ENCODE results near the gene ROR1. TPM values are rescaled to one million over a fixed set of nuclear protein-coding genes. Genes with fewer than 3 reads are reported as not detected.

ROR1 gene
- total and polyA plus RNA-seq, 2 of the 4 experiments (the other 2 are of a cell fraction): 4.4 to 10.0 TPM

- H3K56ac ChIP-seq (ENCODE audit: extremely low read depth, insufficient read depth, low read length): no peak overlapping the region
- H4K91ac ChIP-seq (ENCODE audit: insufficient read depth, low read depth, low read length): peak overlapping the region; percentile 18; the same call in 1 of the 2 replicates
- H3K18ac ChIP-seq (ENCODE audit: low read depth, low read length): no peak overlapping the region
- intact Hi-C loops (cut with micrococcal nuclease): loop anchor here (1.0 kb wide), 1 partner anchor 15 kb away; no protein-coding TSS in a partner anchor
- peaks cover 8% of the 10 kb centered on the region; the same call in 1 of the 2 replicates for H3K9me1 ChIP-seq (ENCODE audit: insufficient read depth, low read length)
- ChIA-PET POLR2A (ENCODE audit: unreplicated experiment) (interaction anchor here (0.5 kb wide), 1 partner anchor 23 kb away, joined by 5 read pairs; no protein-coding TSS in a partner anchor), CTCF (interaction anchor here (0.9 kb wide), 1 partner anchor 12 kb away, joined by 3 read pairs; no protein-coding TSS in a partner anchor)
- no peak overlapping the region for H4K5ac ChIP-seq (ENCODE audit: low read depth, low read length)
- H3K9ac ChIP-seq (ENCODE audit: low read depth, low read length): 0 out of 2 replicates have a peak overlapping the region, but pooled peaks have one; percentile 16
- peak overlapping the region in 1 of 2 experiments; percentile 24; a peak in 2 of 4 replicates for H4K8ac ChIP-seq (ENCODE audit: low read depth in 2 of 2, low read length in 2 of 2)
- no peak overlapping the region for H2BK5ac ChIP-seq (ENCODE audit: low read depth, low read length, poor library complexity, severe bottlenecking)
- dilution Hi-C loops (cut with HindIII; ENCODE audit: low sequenced_read_pairs, unreplicated experiment): no loop called here
- peak overlapping the region; percentile 25; the same call in 1 of the 3 replicates for H2BK15ac ChIP-seq (ENCODE audit: low read depth, low read length)
- peaks cover 6% of the 10 kb centered on the region; the same call in 1 of the 2 replicates for H3K4me1 ChIP-seq (ENCODE audit: control insufficient read depth, insufficient read depth, low read length)
- in situ Hi-C loops (cut with MboI; ENCODE audit: low sequenced_read_pairs): no loop called here
- no peaks in the 10 kb centered on the region for H3K36me3 ChIP-seq (ENCODE audit: control insufficient read depth, insufficient read depth, low read length)
- no peak overlapping the region for H3K4me3 ChIP-seq (ENCODE audit: insufficient read depth, low read depth, low read length)
- H3K27ac ChIP-seq (ENCODE audit: insufficient read depth, low read length): peak overlapping the region; percentile 38
- no peaks in the 10 kb centered on the region for H4K20me1 ChIP-seq (ENCODE audit: insufficient read depth, low read length)
- peak overlapping the region; percentile 17; the same call in 1 of the 2 replicates for H2BK20ac ChIP-seq (ENCODE audit: low read depth, low read length)
- 0 out of 2 replicates have a peak, but pooled peaks cover 2% of the 10 kb centered on the region for H3K9me3 ChIP-seq (ENCODE audit: control insufficient read depth, insufficient read depth, low read length)
- DNase-seq: peak; percentile 95
- peak overlapping the region; percentile 57; the same call in 1 of the 2 replicates for H3K23ac ChIP-seq (ENCODE audit: low read depth, low read length)
- no peaks in the 10 kb centered on the region for H3K79me1 ChIP-seq (ENCODE audit: low read depth in 1 of 2, low read length in 2 of 2)
- peak overlapping the region; percentile 65 for H2AK9ac ChIP-seq (replicated peaks; ENCODE audit: low read depth, low read length, poor library complexity)
- peak overlapping the region; percentile 58; the same call in 1 of the 2 replicates for H2BK120ac ChIP-seq (ENCODE audit: low read depth, low read length)
- 0 out of 2 replicates have a peak overlapping the region, but pooled peaks have one; percentile 26 for H2AK5ac ChIP-seq (ENCODE audit: low read depth, low read length)
- H3K27me3 ChIP-seq (ENCODE audit: control insufficient read depth, insufficient read depth, low read length): peaks cover 14% of the 10 kb centered on the region
- peak; percentile 93 for ATAC-seq (ENCODE audit: low read depth)
- 0% methylated on average over 2 of the region's 12 CpGs; no CpG with 5 or more reads in 1 of the 2 experiments for WGBS, 2 experiments (ENCODE audit: extremely low coverage in 2 of 2, insufficient read length in 1 of 2)
- H3K4ac ChIP-seq (ENCODE audit: low read depth, low read length): peak overlapping the region; percentile 63; the same call in 1 of the 2 replicates
- peak overlapping the region; percentile 50 for H3K4me2 ChIP-seq (ENCODE audit: low read depth, low read length)
- BruUV-seq (replicated peaks): no TSS peak
- H2AFZ ChIP-seq (replicated peaks; ENCODE audit: low read length, poor library complexity): peak overlapping the region; percentile 84
- peak overlapping the region; percentile 80 for H3K14ac ChIP-seq (replicated peaks; ENCODE audit: low read depth, low read length)
- no peak for TF ChIP-seq USF2 (IDR thresholded peaks at IDR 0.05; ENCODE audit: low read depth, low read length)
- TF ChIP-seq BHLHE40 (IDR thresholded peaks at IDR 0.05; ENCODE audit: low read depth, low read length): peak; percentile 54
- TF ChIP-seq ELK1 (IDR thresholded peaks at IDR 0.05; ENCODE audit: borderline replicate concordance, low read depth, low read length): no peak
- TF ChIP-seq FOS (IDR thresholded peaks at IDR 0.05; ENCODE audit: low read depth, low read length): peak; percentile 65
- TF ChIP-seq CHD1 (IDR thresholded peaks at IDR 0.05; ENCODE audit: low read depth, low read length): no peak
- no peak for TF ChIP-seq SMC3 (IDR thresholded peaks at IDR 0.05; ENCODE audit: low read depth, low read length)
- no peak for TF ChIP-seq NFE2L2 (IDR thresholded peaks at IDR 0.05; ENCODE audit: low read depth, low read length)
- no peak; the same call in 1 of the 2 replicates for TF ChIP-seq MAFK (IDR thresholded peaks at IDR 0.05; ENCODE audit: low read depth, low read length)
- TF ChIP-seq RAD21 (IDR thresholded peaks at IDR 0.05; ENCODE audit: low read length): no peak
- peak; percentile 75 for TF ChIP-seq MXI1 (IDR thresholded peaks at IDR 0.05; ENCODE audit: borderline replicate concordance, low read depth, low read length)
- no peak for TF ChIP-seq RFX5 (IDR thresholded peaks at IDR 0.05; ENCODE audit: low read depth, low read length)
- peak; percentile 91 for TF ChIP-seq CEBPB (IDR thresholded peaks at IDR 0.05; ENCODE audit: low read depth, low read length)
- peak; percentile 87; the same call in 1 of the 2 replicates for TF ChIP-seq MAZ (IDR thresholded peaks at IDR 0.05; ENCODE audit: borderline replicate concordance, low read depth, low read length)
- TF ChIP-seq RCOR1 (IDR thresholded peaks at IDR 0.05; ENCODE audit: insufficient replicate concordance, low read length): no peak
Measured at GRCh38 chr1:63746129-63746864, 27.5 kb upstream of the ROR1 start.
